ENCODE data around the gene FUT1. TPM values are rescaled to one million over a fixed set of nuclear protein-coding genes. Genes with fewer than 3 reads are reported as not detected.

Gene FUT1
- total RNA-seq, 1 experiment from 2014 or later: 11.5 TPM

GRCh38 chr19:48735031-48735615, 17.3 kb downstream of the FUT1 start (continued):
- TF ChIP-seq ETV6 (CRISPR knock-in tag; IDR thresholded peaks at IDR 0.05) (peak; percentile 64), ZBTB43 (CRISPR knock-in tag; IDR thresholded peaks at IDR 0.05) (no peak), NR1H2 (CRISPR knock-in tag; IDR thresholded peaks at IDR 0.05) (no peak), ZNF219 (CRISPR knock-in tag; IDR thresholded peaks at IDR 0.05; ENCODE audit: borderline replicate concordance) (no peak), AFF4 (CRISPR knock-in tag; IDR thresholded peaks at IDR 0.05; ENCODE audit: borderline replicate concordance) (no peak), ZBTB21 (CRISPR knock-in tag; IDR thresholded peaks at IDR 0.05; ENCODE audit: borderline replicate concordance) (no peak), CREM (CRISPR knock-in tag; IDR thresholded peaks at IDR 0.05) (no peak), JUN (CRISPR knock-in tag; IDR thresholded peaks at IDR 0.05) (no peak), GTF2I (CRISPR knock-in tag; conservative IDR thresholded peaks at IDR 0.05) (no peak), E2F1 (CRISPR knock-in tag; IDR thresholded peaks at IDR 0.05) (no peak), CREB1 (CRISPR knock-in tag; IDR thresholded peaks at IDR 0.05) (no peak), TP53 (CRISPR knock-in tag; IDR thresholded peaks at IDR 0.05) (no peak), SOX15 (CRISPR knock-in tag; IDR thresholded peaks at IDR 0.05) (no peak), SMAD4 (CRISPR knock-in tag; IDR thresholded peaks at IDR 0.05) (no peak), ATF3 (CRISPR knock-in tag; conservative IDR thresholded peaks at IDR 0.05) (no peak), ZNF396 (CRISPR knock-in tag; IDR thresholded peaks at IDR 0.05; ENCODE audit: borderline replicate concordance) (no peak), ZNF138 (CRISPR knock-in tag; conservative IDR thresholded peaks at IDR 0.05) (no peak), ATF6 (CRISPR knock-in tag; IDR thresholded peaks at IDR 0.05) (no peak), NFE2L1 (CRISPR knock-in tag; IDR thresholded peaks at IDR 0.05) (0 out of 2 replicates have a peak, but pooled peaks have one; percentile 39), NR2C2 (CRISPR knock-in tag; IDR thresholded peaks at IDR 0.05) (no peak), TEAD4 (CRISPR knock-in tag; IDR thresholded peaks at IDR 0.05) (no peak), ZNF671 (CRISPR knock-in tag; IDR thresholded peaks at IDR 0.05) (no peak), ATF1 (CRISPR knock-in tag; IDR thresholded peaks at IDR 0.05) (no peak)
- TF ChIP-seq, protein P1, sequence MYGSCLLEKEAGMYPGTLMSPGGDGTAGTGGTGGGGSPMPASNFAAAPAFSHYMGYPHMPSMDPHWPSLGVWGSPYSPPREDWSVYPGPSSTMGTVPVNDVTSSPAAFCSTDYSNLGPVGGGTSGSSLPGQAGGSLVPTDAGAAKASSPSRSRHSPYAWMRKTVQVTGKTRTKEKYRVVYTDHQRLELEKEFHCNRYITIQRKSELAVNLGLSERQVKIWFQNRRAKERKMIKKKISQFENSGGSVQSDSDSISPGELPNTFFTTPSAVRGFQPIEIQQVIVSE (CRISPR knock-in tag; IDR thresholded peaks at IDR 0.05; ENCODE audit: borderline replicate concordance): no peak
- TF ChIP-seq, protein P2, sequence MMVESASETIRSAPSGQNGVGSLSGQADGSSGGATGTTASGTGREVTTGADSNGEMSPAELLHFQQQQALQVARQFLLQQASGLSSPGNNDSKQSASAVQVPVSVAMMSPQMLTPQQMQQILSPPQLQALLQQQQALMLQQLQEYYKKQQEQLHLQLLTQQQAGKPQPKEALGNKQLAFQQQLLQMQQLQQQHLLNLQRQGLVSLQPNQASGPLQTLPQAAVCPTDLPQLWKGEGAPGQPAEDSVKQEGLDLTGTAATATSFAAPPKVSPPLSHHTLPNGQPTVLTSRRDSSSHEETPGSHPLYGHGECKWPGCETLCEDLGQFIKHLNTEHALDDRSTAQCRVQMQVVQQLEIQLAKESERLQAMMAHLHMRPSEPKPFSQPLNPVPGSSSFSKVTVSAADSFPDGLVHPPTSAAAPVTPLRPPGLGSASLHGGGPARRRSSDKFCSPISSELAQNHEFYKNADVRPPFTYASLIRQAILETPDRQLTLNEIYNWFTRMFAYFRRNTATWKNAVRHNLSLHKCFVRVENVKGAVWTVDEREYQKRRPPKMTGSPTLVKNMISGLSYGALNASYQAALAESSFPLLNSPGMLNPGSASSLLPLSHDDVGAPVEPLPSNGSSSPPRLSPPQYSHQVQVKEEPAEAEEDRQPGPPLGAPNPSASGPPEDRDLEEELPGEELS (CRISPR knock-in tag; IDR thresholded peaks at IDR 0.05): no peak; the same call in 1 of the 2 replicates
- TF ChIP-seq, protein P3, sequence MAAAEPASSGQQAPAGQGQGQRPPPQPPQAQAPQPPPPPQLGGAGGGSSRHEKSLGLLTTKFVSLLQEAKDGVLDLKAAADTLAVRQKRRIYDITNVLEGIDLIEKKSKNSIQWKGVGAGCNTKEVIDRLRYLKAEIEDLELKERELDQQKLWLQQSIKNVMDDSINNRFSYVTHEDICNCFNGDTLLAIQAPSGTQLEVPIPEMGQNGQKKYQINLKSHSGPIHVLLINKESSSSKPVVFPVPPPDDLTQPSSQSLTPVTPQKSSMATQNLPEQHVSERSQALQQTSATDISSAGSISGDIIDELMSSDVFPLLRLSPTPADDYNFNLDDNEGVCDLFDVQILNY (CRISPR knock-in tag; IDR thresholded peaks at IDR 0.05): no peak
- TF ChIP-seq, protein P4, sequence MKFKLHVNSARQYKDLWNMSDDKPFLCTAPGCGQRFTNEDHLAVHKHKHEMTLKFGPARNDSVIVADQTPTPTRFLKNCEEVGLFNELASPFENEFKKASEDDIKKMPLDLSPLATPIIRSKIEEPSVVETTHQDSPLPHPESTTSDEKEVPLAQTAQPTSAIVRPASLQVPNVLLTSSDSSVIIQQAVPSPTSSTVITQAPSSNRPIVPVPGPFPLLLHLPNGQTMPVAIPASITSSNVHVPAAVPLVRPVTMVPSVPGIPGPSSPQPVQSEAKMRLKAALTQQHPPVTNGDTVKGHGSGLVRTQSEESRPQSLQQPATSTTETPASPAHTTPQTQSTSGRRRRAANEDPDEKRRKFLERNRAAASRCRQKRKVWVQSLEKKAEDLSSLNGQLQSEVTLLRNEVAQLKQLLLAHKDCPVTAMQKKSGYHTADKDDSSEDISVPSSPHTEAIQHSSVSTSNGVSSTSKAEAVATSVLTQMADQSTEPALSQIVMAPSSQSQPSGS (CRISPR knock-in tag; IDR thresholded peaks at IDR 0.05; ENCODE audit: borderline replicate concordance, low read depth): no peak
